ENCODE data around the gene CCDC83.

GRCh38 chr11:85815186-85815931, 39.8 kb upstream of the CCDC83 start:
- TF ChIP-seq POLR2AphosphoS5 (IDR thresholded peaks at IDR 0.05; ENCODE audit: borderline replicate concordance, low read depth, low read length) = no peak
- TF ChIP-seq EZH2 (IDR thresholded peaks at IDR 0.05) = no peak

Data from SK-N-MC (cell line).